IMR-90 (cell line): ENCODE results near the gene RPRML. TPM values are rescaled to one million over a fixed set of nuclear protein-coding genes. Genes with fewer than 3 reads are reported as not detected.
A peak's percentile ranks its signal among the peaks of the same experiment; 100 is the strongest.

Experiments
- ATAC-seq: fragments of 200-7000 bp; cut with Tn5 transposase; 2 replicates; pipeline ENCODE4 v1.9.1; 2020; ENCODE audit warnings: low read depth, mild to moderate bottlenecking, moderate library complexity
- BruUV-seq: library from RNA; stranded (reverse); fragments of 400-500 nt; replicated peaks from 2 replicates; lab custom pipeline; 2021; lab: Mats Ljungman, UMichigan
- CTCF ChIA-PET: fragments of 300-600 bp; formaldehyde crosslinking; extraction: SDS; loops from one replicate; lab custom pipeline; 2021; ENCODE audit warnings: antibody characterized with exemption; lab: Yijun Ruan, JAX
- POLR2A ChIA-PET: fragments of 300-600 bp; sonication (Branson Sonifier 250); formaldehyde crosslinking; loops from one replicate; lab custom pipeline; 2022; ENCODE audit warnings: antibody characterized with exemption; ENCODE audit not compliant: unreplicated experiment; lab: Charles Lee
- DNase-seq: peaks from one replicate; pipeline ENCODE4 v3.0.0; 2013
- H2AFZ ChIP-seq: replicated peaks from 2 replicates; pipeline ENCODE3; 2013; ENCODE audit warnings: low read length, mild to moderate bottlenecking; ENCODE audit not compliant: poor library complexity
- H2AK5ac ChIP-seq: 2 replicates; pipeline ENCODE4 v1.6.1; 2013; ENCODE audit warnings: low read depth, low read length, inconsistent platforms
- H2AK9ac ChIP-seq: replicated peaks from 2 replicates; pipeline ENCODE3; 2013; ENCODE audit warnings: mild to moderate bottlenecking, low read depth, low read length, moderate library complexity; ENCODE audit not compliant: poor library complexity
- H2BK120ac ChIP-seq: 2 replicates; pipeline ENCODE4 v1.6.1; 2013; ENCODE audit warnings: low read depth, low read length, inconsistent platforms
- H2BK15ac ChIP-seq: 3 replicates; pipeline ENCODE4 v1.6.1; 2013; ENCODE audit warnings: low read depth, low read length, inconsistent platforms
- H2BK20ac ChIP-seq: 2 replicates; pipeline ENCODE4 v1.6.1; 2013; ENCODE audit warnings: low read depth, mild to moderate bottlenecking, inconsistent platforms, low read length, moderate library complexity
- H2BK5ac ChIP-seq: 2 replicates; pipeline ENCODE4 v1.6.1; 2013; ENCODE audit warnings: mild to moderate bottlenecking, low read depth, low read length, inconsistent platforms; ENCODE audit not compliant: poor library complexity, severe bottlenecking
- H3K14ac ChIP-seq: replicated peaks from 2 replicates; pipeline ENCODE4 v1.6.1; 2013; ENCODE audit warnings: low read depth, low read length, inconsistent platforms
- H3K18ac ChIP-seq: 2 replicates; pipeline ENCODE4 v1.6.1; 2013; ENCODE audit warnings: low read depth, low read length, control low read depth
- H3K23ac ChIP-seq: 2 replicates; pipeline ENCODE4 v1.6.1; 2013; ENCODE audit warnings: low read depth, low read length, inconsistent platforms
- H3K27ac ChIP-seq: 2 replicates; pipeline ENCODE4 v1.5.1; 2013; ENCODE audit warnings: mild to moderate bottlenecking, control low read depth, low read length; ENCODE audit not compliant: insufficient read depth
- H3K27me3 ChIP-seq: 2 replicates; pipeline ENCODE4 v1.6.1; 2013; ENCODE audit warnings: low read length; ENCODE audit not compliant: control insufficient read depth, insufficient read depth
- H3K36me3 ChIP-seq: 2 replicates; pipeline ENCODE4 v1.6.1; 2013; ENCODE audit warnings: low read length, mixed read lengths; ENCODE audit not compliant: control insufficient read depth, insufficient read depth
- H3K4ac ChIP-seq: 2 replicates; pipeline ENCODE4 v1.6.1; 2013; ENCODE audit warnings: low read depth, low read length, inconsistent platforms
- H3K4me1 ChIP-seq: 2 replicates; pipeline ENCODE4 v1.6.1; 2013; ENCODE audit warnings: low read length, mixed read lengths; ENCODE audit not compliant: control insufficient read depth, insufficient read depth
- H3K4me2 ChIP-seq: 2 replicates; pipeline ENCODE4 v1.6.1; 2013; ENCODE audit warnings: low read depth, mild to moderate bottlenecking, control low read depth, low read length, moderate library complexity
- H3K4me3 ChIP-seq: 2 replicates; pipeline ENCODE4 v1.5.1; 2013; ENCODE audit warnings: low read depth, mild to moderate bottlenecking, control low read depth, low read length, moderate library complexity; ENCODE audit not compliant: insufficient read depth
- H3K56ac ChIP-seq: 2 replicates; pipeline ENCODE4 v1.6.1; 2013; ENCODE audit warnings: low read length, inconsistent platforms; ENCODE audit not compliant: insufficient read depth; ENCODE audit errors: extremely low read depth
- H3K79me1 ChIP-seq, 2 experiments: 2 replicates each; pipeline ENCODE4 v1.6.1; 2013; ENCODE audit warnings: low read length in 2 of 2, inconsistent platforms in 1 of 2, low read depth in 1 of 2
- H3K9ac ChIP-seq: 2 replicates; pipeline ENCODE4 v1.6.1; 2013; ENCODE audit warnings: low read depth, low read length, control low read depth
- H3K9me1 ChIP-seq: 2 replicates; pipeline ENCODE4 v1.6.1; 2013; ENCODE audit warnings: low read length, inconsistent platforms; ENCODE audit not compliant: insufficient read depth
- H3K9me3 ChIP-seq: 2 replicates; pipeline ENCODE4 v1.6.1; 2013; ENCODE audit warnings: low read length; ENCODE audit not compliant: control insufficient read depth, insufficient read depth
- H4K20me1 ChIP-seq: 2 replicates; pipeline ENCODE4 v1.6.1; 2013; ENCODE audit warnings: low read length, inconsistent platforms; ENCODE audit not compliant: insufficient read depth
- H4K5ac ChIP-seq: 2 replicates; pipeline ENCODE4 v1.6.1; 2013; ENCODE audit warnings: mild to moderate bottlenecking, low read depth, low read length, control low read depth
- H4K8ac ChIP-seq, 2 experiments: 2 replicates each; pipeline ENCODE4 v1.6.1; 2013; ENCODE audit warnings: low read depth in 2 of 2, low read length in 2 of 2, control low read depth in 1 of 2, inconsistent platforms in 1 of 2
- H4K91ac ChIP-seq: 2 replicates; pipeline ENCODE4 v1.6.1; 2013; ENCODE audit warnings: low read depth, low read length, inconsistent platforms; ENCODE audit not compliant: insufficient read depth
- MAFK ChIP-seq: IDR thresholded peaks from 2 replicates; pipeline ENCODE4 v1.6.1; 2012; ENCODE audit warnings: low read depth, low read length, improper control_type of control experiment
- POLR2A ChIP-seq: IDR thresholded peaks from 2 replicates; pipeline ENCODE4 v1.6.1; 2012; ENCODE audit warnings: mild to moderate bottlenecking, low read depth, low read length
- RCOR1 ChIP-seq: IDR thresholded peaks from 2 replicates; pipeline ENCODE4 v1.6.1; 2012; ENCODE audit warnings: mild to moderate bottlenecking, low read length, improper control_type of control experiment; ENCODE audit not compliant: insufficient replicate concordance
- RFX5 ChIP-seq: IDR thresholded peaks from 2 replicates; pipeline ENCODE4 v1.8.0; 2012; ENCODE audit warnings: low read depth, mild to moderate bottlenecking, low read length, moderate library complexity
- WGBS, 2 experiments: methylation state at CpG; one replicate each; pipeline versions ENCODE4 v1.1.5 to v1.1.7; 2013; ENCODE audit warnings: missing lambda C conversion rate in 2 of 2; ENCODE audit not compliant: insufficient read length in 1 of 2; ENCODE audit errors: extremely low coverage in 2 of 2; 5-methylcytosine and 5-hydroxymethylcytosine counted together
- dilution Hi-C: fragments of 300-500 bp; cut with HindIII; formaldehyde crosslinking; loops from one replicate; pipeline ENCODE4 v1.14.3; 2018; ENCODE audit warnings: low sequenced_read_pairs; ENCODE audit not compliant: unreplicated experiment
- in situ Hi-C: fragments of 300-500 bp; cut with MboI; formaldehyde crosslinking; loops from 3 replicates; pipeline ENCODE4 v1.14.3; 2019; ENCODE audit warnings: low sequenced_read_pairs, inconsistent platforms, mixed read lengths
- intact Hi-C: fragments of 100-400 bp; cut with micrococcal nuclease; formaldehyde crosslinking; loops from 2 replicates; pipeline ENCODE4 v1.10.0; 2022
- polyA plus RNA-seq, 3 experiments: library from polyadenylated mRNA; depleted of rRNA; stranded (reverse); fragments of >200 nt; gene quantifications; 2 replicates each; pipeline ENCODE4 v1.2.3, GENCODE V29; 2012; ENCODE audit warnings: low replicate concordance in 1 of 3
- total RNA-seq: library from RNA; depleted of rRNA; stranded (reverse); fragments of >200 nt; gene quantifications from 2 replicates; pipeline ENCODE4 v1.2.3, GENCODE V29; 2012

The RPRML gene
- total and polyA plus RNA-seq, 2 of the 4 experiments (the other 2 are of a cell fraction) = not detected

- Histone ChIP-seq H3K4me1 (peaks cover 6% of the 10 kb centered on the region), H3K56ac (no peak overlapping the region), H2BK15ac (no peak overlapping the region), H3K4me2 (no peak overlapping the region), H3K79me1 (peaks cover 35 to 82% of the 10 kb centered on the region in 2 experiments), H3K18ac (no peak overlapping the region), H3K27ac (no peak overlapping the region), H3K23ac (no peak overlapping the region), H2AFZ (no peak overlapping the region), H4K5ac (no peak overlapping the region), H2BK120ac (no peak overlapping the region), H2AK9ac (peak overlapping the region; percentile 60), H2BK5ac (no peak overlapping the region), H4K91ac (no peak overlapping the region), H3K9ac (no peak overlapping the region), H4K20me1 (peaks cover 52% of the 10 kb centered on the region), H3K9me3 (no peaks in the 10 kb centered on the region), H3K27me3 (no peaks in the 10 kb centered on the region), H3K4me3 (no peak overlapping the region), H3K14ac (no peak overlapping the region), H3K9me1 (peaks cover 14% of the 10 kb centered on the region), H2AK5ac (no peak overlapping the region), H4K8ac (no peak overlapping the region), H3K4ac (no peak overlapping the region), H3K36me3 (peaks cover 38% of the 10 kb centered on the region), H2BK20ac (no peak overlapping the region)
- in situ Hi-C loops = no loop called here
- TF ChIP-seq RFX5 = no peak
- TF ChIP-seq MAFK = no peak
- no peak for TF ChIP-seq POLR2A
- TF ChIP-seq RCOR1 = no peak
- POLR2A ChIA-PET = interaction anchor here (0.6 kb wide), 1 partner anchor 875 kb away, joined by 3 read pairs; no protein-coding TSS in a partner anchor
- no TSS peak for BruUV-seq
- dilution Hi-C loops = no loop called here
- CTCF ChIA-PET = interaction anchor here (0.6 to 0.7 kb wide), 2 partner anchors 12 to 62 kb away, joined by 3 to 4 read pairs; no protein-coding TSS in a partner anchor
- 100% methylated on average over 1 of the region's 4 CpGs; no CpG with 5 or more reads in 1 of the 2 experiments for WGBS, 2 experiments
- ATAC-seq = no peak
- intact Hi-C loops = loop anchor here (10.0 kb wide), 1 partner anchor 215 kb away; no protein-coding TSS in a partner anchor
- no peak for DNase-seq
These were observed 49.0 kb downstream of the RPRML start for GRCh38 chr17:46930051-46930450.
